HK-2 (cell line): Measurements from ENCODE around the gene DYRK2.

ENCODE experiments used
- DNase-seq: peaks from one replicate; pipeline ENCODE4 v3.0.0-alpha.2; 2018; ENCODE audit not compliant: unreplicated experiment

Gene DYRK2

GRCh38 chr12:67704071-67704470 is 55.5 kb downstream of the DYRK2 start:
- DNase-seq, result no peak

GRCh38 chr12:67705394-67706370 is 57.1 kb downstream of the DYRK2 start:
- DNase-seq, result no peak

GRCh38 chr12:67709367-67709954 is 60.9 kb downstream of the DYRK2 start:
- no peak for DNase-seq

GRCh38 chr12:67710582-67710981 is 62.0 kb downstream of the DYRK2 start:
- DNase-seq, result no peak

GRCh38 chr12:67712011-67712410 is 63.5 kb downstream of the DYRK2 start:
- DNase-seq, result no peak

GRCh38 chr12:67714648-67715047 is 66.1 kb downstream of the DYRK2 start:
- DNase-seq, result no peak
